ENCODE data around the gene C16orf74. TPM values are rescaled to one million over a fixed set of nuclear protein-coding genes. Genes with fewer than 3 reads are reported as not detected.

Gene C16orf74
- total and polyA plus RNA-seq, 2 experiments from 2014 or later: 3.8 to 7.0 TPM

GRCh38 chr16:85688586-85689284 is 62.2 kb downstream of the C16orf74 start, which contains the start of gene GINS2:
Gene GINS2, minus strand, starts transcription at chr16:85688954. Its CDS starts 56 bp downstream, at chr16:85688898.
- H3K9me2 ChIP-seq (ENCODE audit: insufficient read depth): no peaks in the 10 kb centered on the region
- no peaks in the 10 kb centered on the region for H3K36me3 ChIP-seq (ENCODE audit: low read depth)
- no peaks in the 10 kb centered on the region for H4K20me1 ChIP-seq (ENCODE audit: insufficient read depth)
- H3K79me2 ChIP-seq (ENCODE audit: insufficient read depth): no peaks in the 10 kb centered on the region
- peak within 1 kb of the TSS; percentile 79 for H3K4me2 ChIP-seq (ENCODE audit: unreplicated experiment)
- in situ Hi-C loops (cut with MboI): no loop called here
- no peak for TF ChIP-seq EZH2 (IDR thresholded peaks at IDR 0.05; ENCODE audit: insufficient read depth, poor library complexity, severe bottlenecking)
- no peak for TF ChIP-seq EZH2phosphoT487 (IDR thresholded peaks at IDR 0.05; ENCODE audit: insufficient read depth, low read depth)
- peaks cover 11% of the 10 kb centered on the region; the same call in 1 of the 2 replicates for H3K27me3 ChIP-seq (replicated peaks; ENCODE audit: insufficient read depth)
- WGBS, 2 experiments (ENCODE audit: low coverage in 1 of 2, low lambda C conversion rate in 2 of 2, missing lambda C conversion rate in 2 of 2): 1 to 2% methylated on average over 47 to 57 of the region's 86 CpGs
- H3K9ac ChIP-seq: peak within 1 kb of the TSS; percentile 68
- peak within 1 kb of the TSS; percentile 77 for H3K4me3 ChIP-seq
- no peak within 1 kb of the TSS for H3K27ac ChIP-seq
- no peaks in the 10 kb centered on the region for H3K9me3 ChIP-seq (ENCODE audit: low read depth)
- no peaks in the 10 kb centered on the region for H3F3A ChIP-seq (ENCODE audit: insufficient read depth)
- no peaks in the 10 kb centered on the region for H3K4me1 ChIP-seq (ENCODE audit: insufficient read depth)
- peak; percentile 96 for DNase-seq
- H2AFZ ChIP-seq: peak within 1 kb of the TSS; percentile 90

GRCh38 chr16:85687651-85688471 is 63.0 kb downstream of the C16orf74 start:
- WGBS, 2 experiments (ENCODE audit: low coverage in 1 of 2, low lambda C conversion rate in 2 of 2, missing lambda C conversion rate in 2 of 2): 70 to 71% methylated on average over 43 to 49 of the region's 49 CpGs
- Histone ChIP-seq H3K4me3 (peak overlapping the region; percentile 77), H3K79me2 (ENCODE audit: insufficient read depth) (no peaks in the 10 kb centered on the region), H3K4me2 (ENCODE audit: unreplicated experiment) (peak overlapping the region; percentile 79), H3F3A (ENCODE audit: insufficient read depth) (no peaks in the 10 kb centered on the region), H3K27me3 (replicated peaks; ENCODE audit: insufficient read depth) (peaks cover 11% of the 10 kb centered on the region; the same call in 1 of the 2 replicates), H3K27ac (no peak overlapping the region), H3K4me1 (ENCODE audit: insufficient read depth) (no peaks in the 10 kb centered on the region), H3K9me3 (ENCODE audit: low read depth) (no peaks in the 10 kb centered on the region), H4K20me1 (ENCODE audit: insufficient read depth) (no peaks in the 10 kb centered on the region), H3K9me2 (ENCODE audit: insufficient read depth) (no peaks in the 10 kb centered on the region), H2AFZ (peak overlapping the region; percentile 90), H3K9ac (peak overlapping the region; percentile 68), H3K36me3 (ENCODE audit: low read depth) (no peaks in the 10 kb centered on the region)
- no peak for DNase-seq
- in situ Hi-C loops (cut with MboI): no loop called here
- TF ChIP-seq EZH2 (IDR thresholded peaks at IDR 0.05; ENCODE audit: insufficient read depth, poor library complexity, severe bottlenecking): no peak

GRCh38 chr16:85686912-85687591 is 63.8 kb downstream of the C16orf74 start:
- Histone ChIP-seq H3K79me2 (ENCODE audit: insufficient read depth) (no peaks in the 10 kb centered on the region), H2AFZ (no peak overlapping the region), H3K9me3 (ENCODE audit: low read depth) (no peaks in the 10 kb centered on the region), H3K4me3 (no peak overlapping the region), H4K20me1 (ENCODE audit: insufficient read depth) (no peaks in the 10 kb centered on the region), H3F3A (ENCODE audit: insufficient read depth) (0 out of 2 replicates have a peak, but pooled peaks cover under 1% of the 10 kb centered on the region), H3K27me3 (replicated peaks; ENCODE audit: insufficient read depth) (peaks cover 11% of the 10 kb centered on the region; the same call in 1 of the 2 replicates), H3K4me1 (ENCODE audit: insufficient read depth) (no peaks in the 10 kb centered on the region), H3K9me2 (ENCODE audit: insufficient read depth) (no peaks in the 10 kb centered on the region), H3K9ac (no peak overlapping the region), H3K27ac (no peak overlapping the region), H3K4me2 (ENCODE audit: unreplicated experiment) (no peak overlapping the region), H3K36me3 (ENCODE audit: low read depth) (no peaks in the 10 kb centered on the region)
- no peak for DNase-seq
- no peak for TF ChIP-seq EZH2phosphoT487 (IDR thresholded peaks at IDR 0.05; ENCODE audit: insufficient read depth, low read depth)
- no peak for TF ChIP-seq EZH2 (IDR thresholded peaks at IDR 0.05; ENCODE audit: insufficient read depth, poor library complexity, severe bottlenecking)
- WGBS, 2 experiments (ENCODE audit: low coverage in 1 of 2, low lambda C conversion rate in 2 of 2, missing lambda C conversion rate in 2 of 2): 80 to 83% methylated on average over 13 to 15 of the region's 15 CpGs
- in situ Hi-C loops (cut with MboI): no loop called here

- Histone ChIP-seq H3K9me3 (ENCODE audit: low read depth) (no peaks in the 10 kb centered on the region), H3K9ac (no peak overlapping the region), H3K27me3 (replicated peaks; ENCODE audit: insufficient read depth) (peaks cover 4% of the 10 kb centered on the region; the same call in 1 of the 2 replicates), H3K4me3 (no peak overlapping the region), H2AFZ (no peak overlapping the region), H3K4me2 (ENCODE audit: unreplicated experiment) (no peak overlapping the region), H3F3A (ENCODE audit: insufficient read depth) (peaks cover 9% of the 10 kb centered on the region; the same call in 1 of the 2 replicates), H3K79me2 (ENCODE audit: insufficient read depth) (no peaks in the 10 kb centered on the region), H3K4me1 (ENCODE audit: insufficient read depth) (no peaks in the 10 kb centered on the region), H3K27ac (no peak overlapping the region), H3K9me2 (ENCODE audit: insufficient read depth) (no peaks in the 10 kb centered on the region), H4K20me1 (ENCODE audit: insufficient read depth) (no peaks in the 10 kb centered on the region), H3K36me3 (ENCODE audit: low read depth) (no peaks in the 10 kb centered on the region)
- no peak for DNase-seq
- WGBS, 2 experiments (ENCODE audit: low coverage in 1 of 2, low lambda C conversion rate in 2 of 2, missing lambda C conversion rate in 2 of 2): 100% methylated on average over 2 of the region's 2 CpGs
- in situ Hi-C loops (cut with MboI): no loop called here
- TF ChIP-seq EZH2 (IDR thresholded peaks at IDR 0.05; ENCODE audit: insufficient read depth, poor library complexity, severe bottlenecking) (no peak), EZH2phosphoT487 (IDR thresholded peaks at IDR 0.05; ENCODE audit: insufficient read depth, low read depth) (no peak)
Measured at GRCh38 chr16:85685251-85685650, 65.6 kb downstream of the C16orf74 start.

Data from GM23248 (cell line).